ENCODE results near the gene HBEGF. TPM values are rescaled to one million over a fixed set of nuclear protein-coding genes. Genes with fewer than 3 reads are reported as not detected.

Gene HBEGF
- total RNA-seq, 4 donors from 2014 or later: 4.7 to 17.4 (median 6.6) TPM

- Histone ChIP-seq H3K36me3 (no peaks in the 10 kb centered on the region), H3K4me3 (no peak overlapping the region), H3K27me3 (no peaks in the 10 kb centered on the region), H3K4me1 (peaks cover 0 to 12% (median 0%) of the 10 kb centered on the region in 3 donors), H3K27ac (no peak overlapping the region), H3K9me3 (no peaks in the 10 kb centered on the region)
- TF ChIP-seq POLR2AphosphoS5 (IDR thresholded peaks at IDR 0.05) (no peak), POLR2A (IDR thresholded peaks at IDR 0.05) (no peak), EP300 (IDR thresholded peaks at IDR 0.05) (no peak)
- TF ChIP-seq, protein P1, sequence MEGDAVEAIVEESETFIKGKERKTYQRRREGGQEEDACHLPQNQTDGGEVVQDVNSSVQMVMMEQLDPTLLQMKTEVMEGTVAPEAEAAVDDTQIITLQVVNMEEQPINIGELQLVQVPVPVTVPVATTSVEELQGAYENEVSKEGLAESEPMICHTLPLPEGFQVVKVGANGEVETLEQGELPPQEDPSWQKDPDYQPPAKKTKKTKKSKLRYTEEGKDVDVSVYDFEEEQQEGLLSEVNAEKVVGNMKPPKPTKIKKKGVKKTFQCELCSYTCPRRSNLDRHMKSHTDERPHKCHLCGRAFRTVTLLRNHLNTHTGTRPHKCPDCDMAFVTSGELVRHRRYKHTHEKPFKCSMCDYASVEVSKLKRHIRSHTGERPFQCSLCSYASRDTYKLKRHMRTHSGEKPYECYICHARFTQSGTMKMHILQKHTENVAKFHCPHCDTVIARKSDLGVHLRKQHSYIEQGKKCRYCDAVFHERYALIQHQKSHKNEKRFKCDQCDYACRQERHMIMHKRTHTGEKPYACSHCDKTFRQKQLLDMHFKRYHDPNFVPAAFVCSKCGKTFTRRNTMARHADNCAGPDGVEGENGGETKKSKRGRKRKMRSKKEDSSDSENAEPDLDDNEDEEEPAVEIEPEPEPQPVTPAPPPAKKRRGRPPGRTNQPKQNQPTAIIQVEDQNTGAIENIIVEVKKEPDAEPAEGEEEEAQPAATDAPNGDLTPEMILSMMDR (IDR thresholded peaks at IDR 0.05): no peak
- 80 to 95% methylated on average over 2 to 3 of the region's 3 CpGs for WGBS, 2 donors (ENCODE audit: low coverage in 1 of 2)
- ATAC-seq: no peak
These were observed 25.2 kb upstream of the HBEGF start for GRCh38 chr5:140371356-140372151.

GRCh38 chr5:140367256-140368013 is 21.0 kb upstream of the HBEGF start:
- ATAC-seq: no peak
- Histone ChIP-seq H3K4me3 (no peak overlapping the region), H3K9me3 (no peaks in the 10 kb centered on the region), H3K27me3 (no peaks in the 10 kb centered on the region), H3K36me3 (no peaks in the 10 kb centered on the region), H3K27ac (no peak overlapping the region), H3K4me1 (peaks cover 0 to 10% (median 0%) of the 10 kb centered on the region in 3 donors)
- TF ChIP-seq POLR2A (IDR thresholded peaks at IDR 0.05): no peak
- TF ChIP-seq, protein P1 (IDR thresholded peaks at IDR 0.05): no peak
- no peak for TF ChIP-seq EP300 (IDR thresholded peaks at IDR 0.05)
- no peak for TF ChIP-seq POLR2AphosphoS5 (IDR thresholded peaks at IDR 0.05)
- WGBS, 2 donors (ENCODE audit: low coverage in 1 of 2): no CpG with 5 or more reads among the region's 8 CpGs

GRCh38 chr5:140366589-140367255 is 20.3 kb upstream of the HBEGF start:
- 86 to 93% methylated on average over 4 to 5 of the region's 7 CpGs for WGBS, 2 donors (ENCODE audit: low coverage in 1 of 2)
- H3K4me1 ChIP-seq: peaks cover 0 to 8% (median 0%) of the 10 kb centered on the region in 3 donors
- H3K27ac ChIP-seq: no peak overlapping the region
- H3K27me3 ChIP-seq: no peaks in the 10 kb centered on the region
- TF ChIP-seq POLR2AphosphoS5 (IDR thresholded peaks at IDR 0.05) (no peak), EP300 (IDR thresholded peaks at IDR 0.05) (no peak)
- TF ChIP-seq, protein P1 (IDR thresholded peaks at IDR 0.05): no peak
- ATAC-seq: no peak
- H3K9me3 ChIP-seq: no peaks in the 10 kb centered on the region
- H3K4me3 ChIP-seq: no peak overlapping the region
- no peaks in the 10 kb centered on the region for H3K36me3 ChIP-seq

DNA sequence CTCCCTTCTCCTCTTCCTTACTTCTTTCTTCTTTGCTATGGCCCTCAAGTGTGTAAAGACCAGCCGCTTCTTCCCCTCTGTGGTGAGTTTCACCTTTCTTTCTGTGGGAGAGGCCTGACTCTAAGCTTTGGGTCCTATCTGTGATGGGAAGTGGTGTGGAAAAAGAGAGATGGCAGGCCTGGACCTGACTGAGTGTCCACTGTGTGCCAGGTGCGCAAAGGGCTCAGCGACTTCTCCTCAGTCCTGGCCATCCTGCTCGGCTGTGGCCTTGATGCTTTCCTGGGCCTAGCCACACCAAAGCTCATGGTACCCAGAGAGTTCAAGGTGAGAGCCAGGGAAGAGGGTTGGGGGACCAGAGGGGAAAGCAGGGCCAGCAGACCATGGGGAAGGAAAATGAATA is 19.5 kb upstream of the HBEGF start:
- Histone ChIP-seq H3K36me3 (no peaks in the 10 kb centered on the region), H3K4me3 (no peak overlapping the region), H3K27me3 (no peaks in the 10 kb centered on the region), H3K9me3 (no peaks in the 10 kb centered on the region), H3K27ac (no peak overlapping the region), H3K4me1 (peaks cover 0 to 8% (median 0%) of the 10 kb centered on the region in 3 donors)
- no peak for TF ChIP-seq EP300 (IDR thresholded peaks at IDR 0.05)
- no peak for TF ChIP-seq POLR2AphosphoS5 (IDR thresholded peaks at IDR 0.05)
- no peak for TF ChIP-seq POLR2A (IDR thresholded peaks at IDR 0.05)
- TF ChIP-seq, protein P1 (IDR thresholded peaks at IDR 0.05): no peak
- ATAC-seq: no peak
- WGBS, 2 donors (ENCODE audit: low coverage in 1 of 2): no CpG with 5 or more reads among the region's 4 CpGs
